GM21723 (cell line): ENCODE data around the gene FAM241B.

Experiments used
- ATAC-seq: cut with Tn5 transposase; IDR thresholded peaks from one replicate; pipeline ENCODE4 v1.9.1; 2021; ENCODE audit warnings: mild to moderate bottlenecking, moderate library complexity; ENCODE audit not compliant: unreplicated experiment

The FAM241B gene

GRCh38 chr10:69629897-69630650 lies at the start of gene FAM241B:
Gene FAM241B (plus strand): TSS chr10:69630247. CDS start chr10:69631744, 1,497 bp downstream.
- ATAC-seq = peak; percentile 57

- ATAC-seq = no peak
Measured at GRCh38 chr10:69580435-69580834, 49.6 kb upstream of the FAM241B start.

GRCh38 chr10:69583106-69583505 lies 46.9 kb upstream of the FAM241B start:
- ATAC-seq = no peak

GRCh38 chr10:69584624-69585023 lies 45.4 kb upstream of the FAM241B start:
- no peak for ATAC-seq

- no peak for ATAC-seq
Measured at GRCh38 chr10:69588358-69588757, 41.7 kb upstream of the FAM241B start.

- no peak for ATAC-seq
Measured at GRCh38 chr10:69600761-69601330, 29.2 kb upstream of the FAM241B start.

- no peak for ATAC-seq
Measured at GRCh38 chr10:69609077-69609476, 21.0 kb upstream of the FAM241B start.

- no peak for ATAC-seq
Measured at GRCh38 chr10:69612760-69613159, 17.3 kb upstream of the FAM241B start.

- peak; percentile 49 for ATAC-seq
Measured at GRCh38 chr10:69614130-69614529, 15.9 kb upstream of the FAM241B start.

GRCh38 chr10:69616358-69616757 lies 13.7 kb upstream of the FAM241B start:
- ATAC-seq = no peak

- no peak for ATAC-seq
Measured at GRCh38 chr10:69618746-69619145, 11.3 kb upstream of the FAM241B start.

- no peak for ATAC-seq
Measured at GRCh38 chr10:69619626-69620025, 10.4 kb upstream of the FAM241B start.

GRCh38 chr10:69620625-69621024 lies 9.4 kb upstream of the FAM241B start:
- no peak for ATAC-seq

GRCh38 chr10:69624245-69624786 lies 5.7 kb upstream of the FAM241B start:
- ATAC-seq = no peak

GRCh38 chr10:69626826-69627225 lies 3.2 kb upstream of the FAM241B start:
- ATAC-seq = no peak

GRCh38 chr10:69628891-69629290 lies 1.2 kb upstream of the FAM241B start:
- ATAC-seq = no peak

GRCh38 chr10:69629519-69629896 lies 539 bp upstream of the FAM241B start:
- no peak for ATAC-seq

GRCh38 chr10:69630651-69631400 lies 779 bp downstream of the FAM241B start:
- no peak for ATAC-seq

- no peak for ATAC-seq
Measured at GRCh38 chr10:69631566-69631965, 1.5 kb downstream of the FAM241B start.

GRCh38 chr10:69632516-69633199 lies 2.6 kb downstream of the FAM241B start:
- ATAC-seq = no peak
